ENCODE measurements around the gene SEBOX. TPM values are rescaled to one million over a fixed set of nuclear protein-coding genes. Genes with fewer than 3 reads are reported as not detected.
A peak's percentile ranks its signal among the peaks of the same experiment; 100 is the strongest.

Gene SEBOX
- total RNA-seq, 1 donor from 2014 or later: not detected

DNA sequence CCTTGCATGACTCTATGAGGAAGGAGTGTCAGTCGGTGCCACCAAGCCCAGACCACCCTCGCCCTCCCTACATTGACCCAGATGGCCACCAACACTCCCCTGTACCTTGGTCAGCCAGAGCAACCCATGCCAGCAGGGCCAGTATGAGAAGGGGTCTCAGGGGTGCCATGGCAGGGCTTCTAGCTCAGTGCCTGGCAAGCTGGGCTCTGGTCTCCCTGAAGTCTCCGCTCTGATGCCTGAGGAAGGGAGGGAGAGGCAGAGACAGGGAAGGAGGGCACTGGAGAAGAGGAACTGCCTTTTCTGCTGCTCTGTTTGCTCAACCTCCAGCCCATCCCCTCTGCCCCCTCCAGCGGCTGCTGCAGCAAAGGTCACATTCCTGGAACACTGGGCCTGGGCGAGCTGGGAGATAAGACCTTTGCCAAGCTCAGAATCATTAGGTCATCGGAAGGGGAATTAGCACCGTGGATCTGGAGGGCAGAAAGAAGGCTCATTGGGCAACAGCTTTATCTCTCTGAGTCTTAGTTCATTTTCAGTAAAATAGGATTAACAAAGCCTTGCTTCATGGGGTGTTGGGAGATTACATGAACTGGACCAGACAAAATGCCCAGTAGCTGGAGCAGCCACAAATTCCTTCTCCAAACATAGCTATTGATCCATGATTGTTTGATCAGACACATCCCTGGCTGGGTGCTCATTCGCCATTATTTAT lies 5.2 kb upstream of the SEBOX start, which contains the start of gene VTN:
TSS of gene VTN (minus strand) at position 273 of the 709 bp plus-strand sequence. CDS start at position 169, 104 bp downstream.
- H3K27me3 Mint-ChIP-seq: peaks cover 14% of the 10 kb centered on the region
- H3K36me3 Mint-ChIP-seq: peaks cover 4% of the 10 kb centered on the region
- peak within 1 kb of the TSS; percentile 92 for H3K4me3 Mint-ChIP-seq
- H3K4me1 Mint-ChIP-seq (ENCODE audit: unreplicated experiment): peaks cover 28% of the 10 kb centered on the region
- TF ChIP-seq CTCF (conservative IDR thresholded peaks at IDR 0.05): no peak
- H3K27ac Mint-ChIP-seq: peak within 1 kb of the TSS; percentile 91
- DNase-seq (ENCODE audit: extremely low spot score, unreplicated experiment): no peak
- no peaks in the 10 kb centered on the region for H3K9me3 Mint-ChIP-seq

DNA sequence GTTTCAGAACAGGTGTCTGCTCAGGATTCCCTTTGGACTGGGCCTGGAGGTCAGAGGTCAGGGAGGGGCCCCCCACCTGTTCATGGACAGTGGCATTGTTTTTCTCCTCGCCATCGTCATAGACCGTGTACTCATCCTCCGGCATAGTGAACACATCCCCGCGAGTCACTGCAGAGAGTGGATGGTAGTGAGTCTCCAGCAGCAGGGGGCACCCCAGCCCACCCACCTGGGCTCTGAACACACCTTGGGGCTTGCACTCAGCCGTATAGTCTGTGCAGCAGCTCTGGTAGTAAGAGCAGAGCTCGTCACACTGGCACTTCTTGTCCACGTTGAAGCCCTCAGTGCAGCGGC lies 4.7 kb upstream of the SEBOX start:
- Mint-ChIP-seq H3K27me3 (peaks cover 12% of the 10 kb centered on the region), H3K4me3 (peak overlapping the region; percentile 79), H3K27ac (peak overlapping the region; percentile 91), H3K9me3 (no peaks in the 10 kb centered on the region), H3K4me1 (ENCODE audit: unreplicated experiment) (peaks cover 28% of the 10 kb centered on the region), H3K36me3 (peaks cover 4% of the 10 kb centered on the region)
- no peak for DNase-seq (ENCODE audit: extremely low spot score, unreplicated experiment)
- TF ChIP-seq CTCF (conservative IDR thresholded peaks at IDR 0.05): no peak

DNA sequence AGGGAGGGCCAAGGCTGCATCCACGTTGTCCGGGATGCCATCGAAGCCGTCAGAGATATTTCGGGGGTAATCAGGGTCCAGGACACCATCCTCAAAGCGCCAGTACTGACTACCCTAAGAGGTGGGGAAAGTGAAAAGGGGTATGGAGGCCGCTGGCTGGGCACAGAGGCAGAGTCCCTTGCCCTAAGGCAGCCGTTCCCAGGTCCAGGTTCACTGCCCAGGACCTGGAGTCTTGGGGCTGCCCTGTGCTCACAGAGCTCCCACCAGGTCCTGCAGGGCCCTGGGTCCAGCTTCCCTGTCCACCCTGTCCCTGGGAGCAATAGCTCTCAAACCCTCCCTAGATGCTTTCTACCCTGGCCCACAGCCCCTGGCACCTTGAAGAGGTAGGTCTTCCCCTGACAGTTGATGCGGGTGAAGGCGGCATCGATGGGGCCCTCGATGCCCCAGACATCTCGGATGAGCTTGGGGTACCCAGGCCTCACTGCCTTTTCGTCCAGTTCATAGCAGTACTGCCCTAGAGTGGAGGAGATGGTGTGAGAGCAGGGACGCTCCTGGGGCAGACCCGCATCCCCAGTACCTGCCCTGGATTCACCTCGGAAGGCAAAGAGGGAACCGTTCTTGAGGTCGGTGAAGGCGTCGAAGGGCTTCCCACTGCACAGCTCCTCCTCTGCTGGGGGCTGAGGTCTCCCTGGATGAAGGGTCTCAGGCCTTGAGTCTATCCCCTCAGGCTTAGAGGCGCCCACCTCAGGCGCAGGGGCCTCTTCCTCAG lies 4.1 kb upstream of the SEBOX start:
- Mint-ChIP-seq H3K27ac (no peak overlapping the region), H3K27me3 (peaks cover 12% of the 10 kb centered on the region), H3K9me3 (no peaks in the 10 kb centered on the region), H3K4me1 (ENCODE audit: unreplicated experiment) (peaks cover 28% of the 10 kb centered on the region), H3K36me3 (peaks cover 4% of the 10 kb centered on the region), H3K4me3 (no peak overlapping the region)
- no peak for DNase-seq (ENCODE audit: extremely low spot score, unreplicated experiment)
- no peak for TF ChIP-seq CTCF (conservative IDR thresholded peaks at IDR 0.05)

DNA sequence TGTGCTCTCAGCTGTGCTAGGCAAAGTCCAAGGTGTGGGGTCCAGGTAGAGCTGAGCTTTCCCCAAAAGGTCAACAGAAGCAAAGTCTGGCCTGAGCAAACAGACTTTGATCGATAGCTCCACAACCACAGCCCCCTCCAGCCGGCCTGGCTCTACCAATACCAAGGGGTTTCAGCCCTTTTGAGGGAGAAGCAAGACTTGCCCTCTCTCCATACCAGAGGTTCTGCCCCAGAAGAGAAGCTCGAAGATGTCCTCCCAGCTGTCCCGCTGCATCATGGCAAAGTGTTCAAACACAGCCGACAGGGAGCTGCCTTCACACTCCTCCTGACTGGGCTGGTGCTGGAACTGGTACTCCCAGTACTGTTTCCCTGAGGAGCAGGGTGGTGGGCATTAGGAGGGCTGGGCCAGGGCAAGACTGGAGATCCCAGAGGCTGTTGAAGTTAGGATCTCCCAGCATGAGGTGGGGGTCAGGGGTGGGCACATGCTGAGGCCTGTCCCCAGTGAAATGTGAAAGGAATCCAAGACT lies 3.4 kb upstream of the SEBOX start:
- DNase-seq (ENCODE audit: extremely low spot score, unreplicated experiment): no peak
- no peaks in the 10 kb centered on the region for H3K36me3 Mint-ChIP-seq
- H3K4me3 Mint-ChIP-seq: no peak overlapping the region
- H3K9me3 Mint-ChIP-seq: no peaks in the 10 kb centered on the region
- H3K4me1 Mint-ChIP-seq (ENCODE audit: unreplicated experiment): peaks cover 24% of the 10 kb centered on the region
- peaks cover 6% of the 10 kb centered on the region for H3K27me3 Mint-ChIP-seq
- no peak for TF ChIP-seq CTCF (conservative IDR thresholded peaks at IDR 0.05)
- H3K27ac Mint-ChIP-seq: no peak overlapping the region

- H3K36me3 Mint-ChIP-seq: no peaks in the 10 kb centered on the region
- no peak overlapping the region for H3K4me3 Mint-ChIP-seq
- no peak overlapping the region for H3K27ac Mint-ChIP-seq
- no peaks in the 10 kb centered on the region for H3K9me3 Mint-ChIP-seq
- no peak for DNase-seq (ENCODE audit: extremely low spot score, unreplicated experiment)
- H3K4me1 Mint-ChIP-seq (ENCODE audit: unreplicated experiment): peaks cover 19% of the 10 kb centered on the region
- H3K27me3 Mint-ChIP-seq: peaks cover 4% of the 10 kb centered on the region
- no peak for TF ChIP-seq CTCF (conservative IDR thresholded peaks at IDR 0.05)
Measured at GRCh38 chr17:28367641-28368305, 2.8 kb upstream of the SEBOX start.

Data from type B pancreatic cell (in vitro differentiated cells).